Natural killer cell (primary cell): ENCODE results near the gene RBM20. TPM values are rescaled to one million over a fixed set of nuclear protein-coding genes. Genes with fewer than 3 reads are reported as not detected.

Source experiments
- ATAC-seq, 3 donors: fragments of 150-1000 bp in 2 of 3; fragments of 200-7000 bp in 1 of 3; cut with Tn5 transposase; 1 replicate in 1 of 3; 2 replicates in 2 of 3; pipeline ENCODE4 v1.10.0; 2021; ENCODE audit warnings: mild to moderate bottlenecking in 2 of 3, moderate library complexity in 2 of 3
- DNase-seq, 2 donors: peaks; one replicate each; pipeline versions ENCODE4 v3.0.0 to v3.0.0-alpha.2; 2013 to 2021; ENCODE audit warnings: mixed read lengths in 1 of 2
- H3K27ac ChIP-seq: one replicate; pipeline ENCODE4 v1.5.1; 2013; ENCODE audit warnings: mild to moderate bottlenecking, low read length
- H3K27me3 ChIP-seq: one replicate; pipeline ENCODE4 v1.6.1; 2013; ENCODE audit warnings: low read length; ENCODE audit not compliant: control insufficient read depth, insufficient read depth
- H3K36me3 ChIP-seq: one replicate; pipeline ENCODE4 v1.6.1; 2013; ENCODE audit warnings: low read length; ENCODE audit not compliant: control insufficient read depth, insufficient read depth
- H3K4me1 ChIP-seq: one replicate; pipeline ENCODE4 v1.6.1; 2013; ENCODE audit warnings: low read length; ENCODE audit not compliant: control insufficient read depth, insufficient read depth
- H3K4me3 ChIP-seq: one replicate; pipeline ENCODE4 v1.5.1; 2013; ENCODE audit warnings: low read length
- H3K9me3 ChIP-seq: one replicate; pipeline ENCODE4 v1.6.1; 2013; ENCODE audit warnings: low read length; ENCODE audit not compliant: control insufficient read depth, insufficient read depth
- H3K27ac Mint-ChIP-seq, 2 donors: one replicate each; pipeline ENCODE4 v1.8.0; 2022; ENCODE audit warnings: mild to moderate bottlenecking in 2 of 2, mixed read lengths in 2 of 2, moderate library complexity in 1 of 2
- H3K27me3 Mint-ChIP-seq, 2 donors: one replicate each; pipeline ENCODE4 v1.8.0; 2022; ENCODE audit warnings: low read depth in 2 of 2, mixed read lengths in 2 of 2
- H3K36me3 Mint-ChIP-seq: one replicate; pipeline ENCODE4 v1.8.0; 2022; ENCODE audit warnings: mixed read lengths
- H3K4me1 Mint-ChIP-seq, 2 donors: one replicate each; pipeline ENCODE4 v1.8.0; 2022; ENCODE audit warnings: mixed read lengths in 2 of 2
- H3K4me3 Mint-ChIP-seq: one replicate; pipeline ENCODE4 v1.8.0; 2022; ENCODE audit warnings: mild to moderate bottlenecking, moderate library complexity, mixed read lengths
- H3K9me3 Mint-ChIP-seq, 2 donors: one replicate each; pipeline ENCODE4 v1.8.0; 2022; ENCODE audit warnings: mixed read lengths in 2 of 2
- WGBS: methylation state at CpG from one replicate; pipeline ENCODE4 v1.1.7; 2013; ENCODE audit warnings: missing lambda C conversion rate; ENCODE audit not compliant: insufficient coverage; 5-methylcytosine and 5-hydroxymethylcytosine counted together
- intact Hi-C: fragments of 100-400 bp; cut with micrococcal nuclease; formaldehyde crosslinking; loops from one replicate; pipeline ENCODE4 v1.14.2; 2022
- total RNA-seq, 4 donors: library from RNA; stranded (reverse); fragments of 120-200 nt in 1 of 4; gene quantifications; one replicate each; pipeline versions ENCODE4 v1.2.3 to v1.2.4, GENCODE V29; 2013 to 2022
- TF ChIP-seq, protein P1 (sequence below): fragments of 200-600 bp; IDR thresholded peaks from one replicate; pipeline ENCODE4 v1.8.0; 2022; ENCODE audit warnings: antibody characterized with exemption

RBM20 gene
- total RNA-seq, 3 donors from 2014 or later (not counting 1 experiment from before 2014, with no cell fraction given): 0.35 TPM; not detected in 2

DNA sequence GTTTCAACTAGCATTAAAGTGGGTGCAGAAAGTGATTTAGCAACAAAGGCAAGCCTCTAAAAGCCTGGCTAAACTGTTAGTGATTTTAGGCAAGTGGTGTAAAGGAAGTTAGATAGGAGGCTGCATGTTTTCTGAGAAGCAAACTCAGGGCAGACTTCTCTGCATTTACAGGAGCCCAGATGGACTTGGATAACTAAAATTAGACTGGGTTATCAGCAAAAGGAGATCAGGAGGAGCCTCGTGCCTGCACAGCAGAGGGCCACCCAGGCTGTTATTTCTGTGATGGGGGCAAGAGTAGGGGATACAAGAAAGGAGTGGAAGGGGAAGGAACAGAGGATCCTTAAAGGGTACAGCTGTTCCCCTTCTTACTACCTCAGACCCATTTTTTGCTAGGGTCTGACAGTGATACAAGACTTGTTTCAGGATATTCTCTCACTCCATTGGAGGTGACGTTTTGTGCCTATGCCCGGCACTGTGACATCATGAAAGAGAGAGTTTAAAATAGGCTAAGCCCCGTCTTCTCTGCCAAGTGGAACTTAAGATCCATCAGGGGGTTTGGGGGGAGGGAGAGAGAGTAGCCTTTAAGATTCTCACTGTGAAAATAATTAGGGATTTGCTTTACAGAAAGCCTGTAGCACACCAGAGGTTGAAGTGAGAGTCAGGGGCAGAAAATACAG, 178.0 kb downstream of the RBM20 start:
- 73% methylated on average over 4 of the region's 4 CpGs for WGBS
- intact Hi-C loops: no loop called here
- no peaks in the 10 kb centered on the region for H3K4me1 Mint-ChIP-seq
- H3K36me3 Mint-ChIP-seq: no peaks in the 10 kb centered on the region
- Histone ChIP-seq H3K4me1 (no peaks in the 10 kb centered on the region), H3K9me3 (no peaks in the 10 kb centered on the region), H3K27me3 (no peaks in the 10 kb centered on the region), H3K27ac (no peak overlapping the region), H3K4me3 (no peak overlapping the region), H3K36me3 (no peaks in the 10 kb centered on the region)
- DNase-seq (no peak), ATAC-seq (no peak)
- no peaks in the 10 kb centered on the region for H3K27me3 Mint-ChIP-seq
- TF ChIP-seq, protein P1, sequence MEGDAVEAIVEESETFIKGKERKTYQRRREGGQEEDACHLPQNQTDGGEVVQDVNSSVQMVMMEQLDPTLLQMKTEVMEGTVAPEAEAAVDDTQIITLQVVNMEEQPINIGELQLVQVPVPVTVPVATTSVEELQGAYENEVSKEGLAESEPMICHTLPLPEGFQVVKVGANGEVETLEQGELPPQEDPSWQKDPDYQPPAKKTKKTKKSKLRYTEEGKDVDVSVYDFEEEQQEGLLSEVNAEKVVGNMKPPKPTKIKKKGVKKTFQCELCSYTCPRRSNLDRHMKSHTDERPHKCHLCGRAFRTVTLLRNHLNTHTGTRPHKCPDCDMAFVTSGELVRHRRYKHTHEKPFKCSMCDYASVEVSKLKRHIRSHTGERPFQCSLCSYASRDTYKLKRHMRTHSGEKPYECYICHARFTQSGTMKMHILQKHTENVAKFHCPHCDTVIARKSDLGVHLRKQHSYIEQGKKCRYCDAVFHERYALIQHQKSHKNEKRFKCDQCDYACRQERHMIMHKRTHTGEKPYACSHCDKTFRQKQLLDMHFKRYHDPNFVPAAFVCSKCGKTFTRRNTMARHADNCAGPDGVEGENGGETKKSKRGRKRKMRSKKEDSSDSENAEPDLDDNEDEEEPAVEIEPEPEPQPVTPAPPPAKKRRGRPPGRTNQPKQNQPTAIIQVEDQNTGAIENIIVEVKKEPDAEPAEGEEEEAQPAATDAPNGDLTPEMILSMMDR: no peak
- H3K27ac Mint-ChIP-seq: peak overlapping the region in 1 of 2 donors; percentile 18
- no peak overlapping the region for H3K4me3 Mint-ChIP-seq
- H3K9me3 Mint-ChIP-seq: no peaks in the 10 kb centered on the region

DNA sequence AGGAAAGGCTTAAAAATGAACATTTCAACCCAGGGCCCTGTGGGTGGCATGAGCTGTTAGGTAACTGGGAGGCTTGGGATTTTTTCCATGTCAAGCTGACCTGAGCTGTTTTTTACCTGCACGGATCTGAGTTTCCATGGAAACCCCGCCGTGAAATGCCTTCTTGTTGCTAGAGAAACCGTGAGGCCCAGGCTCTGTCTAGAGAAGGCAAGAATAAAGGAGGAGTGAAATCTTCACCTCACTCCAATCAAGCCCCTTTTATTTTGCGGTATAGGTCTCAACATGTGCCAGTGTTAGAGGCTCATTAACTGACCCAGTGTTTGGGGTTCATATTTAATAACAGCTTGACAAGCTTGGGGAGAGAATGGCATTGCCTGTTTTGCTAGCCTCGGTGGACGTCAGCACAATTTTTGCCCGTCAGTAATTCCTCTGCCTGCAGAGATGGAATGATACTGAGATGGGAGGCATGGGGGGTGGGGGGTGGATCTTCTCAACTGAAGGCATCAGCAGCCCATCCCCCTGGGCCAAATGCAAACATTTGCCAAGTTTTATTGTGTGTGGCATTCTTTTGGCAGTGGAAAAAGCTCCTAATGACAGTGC, 178.7 kb downstream of the RBM20 start:
- no peaks in the 10 kb centered on the region for H3K27me3 Mint-ChIP-seq
- intact Hi-C loops: no loop called here

DNA sequence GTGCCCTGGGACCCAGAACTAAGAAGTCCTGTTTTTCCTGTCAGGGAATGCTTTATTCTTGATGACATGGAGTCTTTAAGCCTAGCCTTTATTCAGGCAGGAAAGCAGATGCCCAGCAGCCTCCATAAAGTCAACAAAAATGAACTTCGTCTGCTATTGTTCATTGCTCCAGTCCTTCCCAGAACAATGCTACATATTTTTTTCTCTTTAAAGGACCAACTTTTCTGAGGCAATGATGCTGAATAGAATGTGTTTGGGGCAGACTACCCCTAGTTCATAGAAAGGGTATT, 180.0 kb downstream of the RBM20 start:
- Mint-ChIP-seq H3K4me3 (no peak overlapping the region), H3K4me1 (no peaks in the 10 kb centered on the region), H3K27me3 (no peaks in the 10 kb centered on the region), H3K36me3 (no peaks in the 10 kb centered on the region), H3K9me3 (no peaks in the 10 kb centered on the region), H3K27ac (no peak overlapping the region)
- DNase-seq (no peak), ATAC-seq (no peak)
- H3K9me3 ChIP-seq: no peaks in the 10 kb centered on the region
- no peaks in the 10 kb centered on the region for H3K4me1 ChIP-seq
- no peak overlapping the region for H3K27ac ChIP-seq
- no peaks in the 10 kb centered on the region for H3K27me3 ChIP-seq
- TF ChIP-seq, protein P1: no peak
- WGBS: 100% methylated on average over 1 of the region's 1 CpG
- no peaks in the 10 kb centered on the region for H3K36me3 ChIP-seq
- no peak overlapping the region for H3K4me3 ChIP-seq
- intact Hi-C loops: no loop called here

More for the DNA sequence above, 178.7 kb downstream of the RBM20 start:
- no peaks in the 10 kb centered on the region for H3K36me3 ChIP-seq
- Mint-ChIP-seq H3K36me3 (no peaks in the 10 kb centered on the region), H3K4me3 (no peak overlapping the region), H3K4me1 (no peaks in the 10 kb centered on the region), H3K9me3 (no peaks in the 10 kb centered on the region), H3K27ac (no peak overlapping the region)
- no peak for ATAC-seq
- no peaks in the 10 kb centered on the region for H3K9me3 ChIP-seq
- TF ChIP-seq, protein P1: no peak
- H3K27ac ChIP-seq: no peak overlapping the region
- H3K4me1 ChIP-seq: no peaks in the 10 kb centered on the region
- WGBS: 98% methylated on average over 8 of the region's 8 CpGs
- no peaks in the 10 kb centered on the region for H3K27me3 ChIP-seq
- DNase-seq: no peak
- H3K4me3 ChIP-seq: no peak overlapping the region

DNA sequence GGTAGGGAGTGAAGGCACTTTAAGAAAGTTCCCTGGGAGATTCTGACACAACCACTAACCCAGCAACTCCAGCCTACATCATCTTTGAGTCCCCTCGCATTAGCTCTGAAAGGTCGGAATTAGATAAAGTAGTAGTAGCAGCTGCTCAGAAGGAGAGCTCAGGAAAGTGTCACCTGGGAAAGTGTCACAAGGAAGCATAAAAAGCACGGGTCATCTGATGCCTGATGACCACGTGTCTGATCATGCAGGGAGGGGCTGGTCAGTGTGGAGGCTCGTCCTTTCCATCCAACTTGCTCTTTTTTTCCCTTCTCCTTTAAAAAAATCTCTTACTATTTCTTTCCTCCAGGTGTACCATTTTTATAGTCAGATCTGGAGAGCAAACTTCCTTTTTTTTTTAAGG, 180.5 kb downstream of the RBM20 start:
- no peaks in the 10 kb centered on the region for H3K9me3 ChIP-seq
- H3K36me3 ChIP-seq: no peaks in the 10 kb centered on the region
- 86% methylated on average over 5 of the region's 5 CpGs for WGBS
- no peak overlapping the region for H3K27ac ChIP-seq
- Mint-ChIP-seq H3K9me3 (no peaks in the 10 kb centered on the region), H3K4me3 (no peak overlapping the region), H3K27me3 (no peaks in the 10 kb centered on the region), H3K36me3 (no peaks in the 10 kb centered on the region), H3K4me1 (no peaks in the 10 kb centered on the region), H3K27ac (no peak overlapping the region)
- ATAC-seq (no peak), DNase-seq (no peak)
- intact Hi-C loops: no loop called here
- no peak overlapping the region for H3K4me3 ChIP-seq
- H3K4me1 ChIP-seq: no peaks in the 10 kb centered on the region
- TF ChIP-seq, protein P1: no peak
- no peaks in the 10 kb centered on the region for H3K27me3 ChIP-seq
